ENCODE results near the gene OR10AD1. TPM values are rescaled to one million over a fixed set of nuclear protein-coding genes. Genes with fewer than 3 reads are reported as not detected.

OR10AD1 gene
- total RNA-seq, 3 donors from 2014 or later (not counting 1 experiment from before 2014, with no cell fraction given), result not detected

DNA sequence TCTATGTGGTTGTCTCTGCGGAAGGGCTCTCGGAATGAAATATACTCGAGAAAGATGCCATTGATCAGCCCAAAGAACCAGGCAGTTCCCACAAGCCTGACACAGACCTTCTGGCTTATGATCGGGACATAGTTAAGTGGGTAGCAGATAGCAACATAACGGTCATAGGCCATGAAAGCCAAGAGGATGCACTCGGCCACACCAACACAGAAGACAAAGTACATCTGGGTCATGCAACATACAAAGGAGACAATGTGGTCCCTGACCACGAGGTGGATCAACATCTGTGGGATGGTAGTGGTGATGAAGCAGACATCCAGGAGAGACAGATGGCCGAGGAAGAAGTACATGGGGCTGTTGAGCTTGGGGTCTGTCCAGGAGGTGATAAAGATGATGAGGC is 326 bp downstream of the OR10AD1 start:
- DNase-seq, result no peak
- TF ChIP-seq, protein P1, sequence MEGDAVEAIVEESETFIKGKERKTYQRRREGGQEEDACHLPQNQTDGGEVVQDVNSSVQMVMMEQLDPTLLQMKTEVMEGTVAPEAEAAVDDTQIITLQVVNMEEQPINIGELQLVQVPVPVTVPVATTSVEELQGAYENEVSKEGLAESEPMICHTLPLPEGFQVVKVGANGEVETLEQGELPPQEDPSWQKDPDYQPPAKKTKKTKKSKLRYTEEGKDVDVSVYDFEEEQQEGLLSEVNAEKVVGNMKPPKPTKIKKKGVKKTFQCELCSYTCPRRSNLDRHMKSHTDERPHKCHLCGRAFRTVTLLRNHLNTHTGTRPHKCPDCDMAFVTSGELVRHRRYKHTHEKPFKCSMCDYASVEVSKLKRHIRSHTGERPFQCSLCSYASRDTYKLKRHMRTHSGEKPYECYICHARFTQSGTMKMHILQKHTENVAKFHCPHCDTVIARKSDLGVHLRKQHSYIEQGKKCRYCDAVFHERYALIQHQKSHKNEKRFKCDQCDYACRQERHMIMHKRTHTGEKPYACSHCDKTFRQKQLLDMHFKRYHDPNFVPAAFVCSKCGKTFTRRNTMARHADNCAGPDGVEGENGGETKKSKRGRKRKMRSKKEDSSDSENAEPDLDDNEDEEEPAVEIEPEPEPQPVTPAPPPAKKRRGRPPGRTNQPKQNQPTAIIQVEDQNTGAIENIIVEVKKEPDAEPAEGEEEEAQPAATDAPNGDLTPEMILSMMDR (IDR thresholded peaks at IDR 0.05), result no peak
- no peak overlapping the region for H3K27ac Mint-ChIP-seq
- Histone ChIP-seq H3K4me1 (ENCODE audit: control insufficient read depth, insufficient read depth, low read length) (peaks cover 27% of the 10 kb centered on the region), H3K27me3 (ENCODE audit: control insufficient read depth, insufficient read depth, low read length) (no peaks in the 10 kb centered on the region), H3K9me3 (ENCODE audit: control insufficient read depth, insufficient read depth, low read length) (peaks cover 10% of the 10 kb centered on the region), H3K36me3 (ENCODE audit: control insufficient read depth, insufficient read depth, low read length) (no peaks in the 10 kb centered on the region), H3K4me3 (ENCODE audit: low read length) (no peak overlapping the region), H3K27ac (ENCODE audit: low read length) (no peak overlapping the region)
- intact Hi-C loops (cut with micrococcal nuclease), result no loop called here
- no peak overlapping the region for H3K4me3 Mint-ChIP-seq
- WGBS (ENCODE audit: insufficient coverage), result 96% methylated on average over 8 of the region's 8 CpGs
- peaks cover 41 to 50% of the 10 kb centered on the region in 2 donors for H3K4me1 Mint-ChIP-seq
- H3K36me3 Mint-ChIP-seq, result peaks cover 48% of the 10 kb centered on the region
- no peak for ATAC-seq
- no peaks in the 10 kb centered on the region for H3K27me3 Mint-ChIP-seq (ENCODE audit: low read depth in 2 of 2)
- peaks cover 12% of the 10 kb centered on the region in 2 donors for H3K9me3 Mint-ChIP-seq

DNA sequence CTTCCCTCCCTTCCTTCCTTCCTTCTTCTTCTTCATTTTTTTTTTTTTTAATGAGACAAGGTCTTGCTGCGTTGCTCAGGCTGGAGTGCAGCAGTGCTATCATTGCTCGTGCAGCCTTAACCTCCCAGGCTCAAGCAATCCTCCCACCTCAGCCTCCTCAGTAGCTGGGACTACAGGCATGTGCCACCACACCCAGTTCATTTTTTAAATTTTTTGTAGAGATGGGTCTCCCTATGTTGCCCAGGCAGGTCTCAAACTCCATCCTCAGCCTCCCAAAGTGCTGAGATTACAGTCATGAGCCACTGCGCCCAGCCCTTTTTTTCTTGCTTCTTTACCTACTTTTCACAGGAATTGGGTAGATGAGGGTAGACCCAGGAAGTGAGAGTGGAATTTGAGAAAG is 1.6 kb downstream of the OR10AD1 start:
- WGBS (ENCODE audit: insufficient coverage), result 86% methylated on average over 2 of the region's 3 CpGs
- Mint-ChIP-seq H3K27ac (peak overlapping the region in 1 of 2 donors; percentile 86), H3K36me3 (peaks cover 35% of the 10 kb centered on the region), H3K27me3 (ENCODE audit: low read depth in 2 of 2) (no peaks in the 10 kb centered on the region), H3K4me3 (peak overlapping the region; percentile 65), H3K4me1 (peaks cover 50 to 56% of the 10 kb centered on the region in 2 donors), H3K9me3 (peaks cover 10 to 12% of the 10 kb centered on the region in 2 donors)
- TF ChIP-seq, protein P1 (IDR thresholded peaks at IDR 0.05), result no peak
- no peaks in the 10 kb centered on the region for H3K27me3 ChIP-seq (ENCODE audit: control insufficient read depth, insufficient read depth, low read length)
- peaks cover 10% of the 10 kb centered on the region for H3K9me3 ChIP-seq (ENCODE audit: control insufficient read depth, insufficient read depth, low read length)
- no peak overlapping the region for H3K27ac ChIP-seq (ENCODE audit: low read length)
- ATAC-seq (no peak), DNase-seq (no peak)
- no peak overlapping the region for H3K4me3 ChIP-seq (ENCODE audit: low read length)
- H3K4me1 ChIP-seq (ENCODE audit: control insufficient read depth, insufficient read depth, low read length), result peaks cover 31% of the 10 kb centered on the region
- intact Hi-C loops (cut with micrococcal nuclease), result no loop called here
- no peaks in the 10 kb centered on the region for H3K36me3 ChIP-seq (ENCODE audit: control insufficient read depth, insufficient read depth, low read length)

DNA sequence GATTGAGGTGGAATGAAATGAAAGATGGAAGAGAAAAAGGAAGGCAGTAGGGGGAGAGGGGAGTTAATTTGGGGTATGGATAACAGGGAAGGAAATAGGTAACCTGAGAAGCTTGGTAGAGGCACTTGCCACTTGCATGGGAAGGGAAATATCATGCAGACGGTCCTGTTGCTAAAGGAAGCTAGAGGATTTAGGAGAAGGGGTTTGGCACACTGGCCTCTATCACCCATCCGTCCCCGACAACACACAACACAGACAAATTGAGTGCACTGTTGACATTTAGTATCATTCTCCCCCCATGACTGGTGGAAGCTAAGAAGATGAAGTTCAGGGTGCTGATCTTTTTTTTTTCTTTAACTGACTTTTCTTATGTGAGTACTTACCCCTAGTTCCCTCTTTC is 2.0 kb downstream of the OR10AD1 start:
- no peak for DNase-seq
- Mint-ChIP-seq H3K27ac (peak overlapping the region; percentile 82 to 86), H3K4me3 (peak overlapping the region; percentile 10), H3K9me3 (peaks cover 10 to 12% of the 10 kb centered on the region in 2 donors), H3K36me3 (peaks cover 32% of the 10 kb centered on the region), H3K27me3 (ENCODE audit: low read depth in 2 of 2) (no peaks in the 10 kb centered on the region), H3K4me1 (peaks cover 50 to 56% of the 10 kb centered on the region in 2 donors)
- WGBS (ENCODE audit: insufficient coverage), result 83% methylated on average over 1 of the region's 3 CpGs
- no peak for ATAC-seq
- no peak overlapping the region for H3K4me3 ChIP-seq (ENCODE audit: low read length)
- intact Hi-C loops (cut with micrococcal nuclease), result no loop called here
- H3K27me3 ChIP-seq (ENCODE audit: control insufficient read depth, insufficient read depth, low read length), result no peaks in the 10 kb centered on the region
- peaks cover 31% of the 10 kb centered on the region for H3K4me1 ChIP-seq (ENCODE audit: control insufficient read depth, insufficient read depth, low read length)
- TF ChIP-seq, protein P1 (IDR thresholded peaks at IDR 0.05), result no peak
- H3K36me3 ChIP-seq (ENCODE audit: control insufficient read depth, insufficient read depth, low read length), result no peaks in the 10 kb centered on the region
- peak overlapping the region; percentile 4 for H3K27ac ChIP-seq (ENCODE audit: low read length)
- peaks cover 10% of the 10 kb centered on the region for H3K9me3 ChIP-seq (ENCODE audit: control insufficient read depth, insufficient read depth, low read length)

DNA sequence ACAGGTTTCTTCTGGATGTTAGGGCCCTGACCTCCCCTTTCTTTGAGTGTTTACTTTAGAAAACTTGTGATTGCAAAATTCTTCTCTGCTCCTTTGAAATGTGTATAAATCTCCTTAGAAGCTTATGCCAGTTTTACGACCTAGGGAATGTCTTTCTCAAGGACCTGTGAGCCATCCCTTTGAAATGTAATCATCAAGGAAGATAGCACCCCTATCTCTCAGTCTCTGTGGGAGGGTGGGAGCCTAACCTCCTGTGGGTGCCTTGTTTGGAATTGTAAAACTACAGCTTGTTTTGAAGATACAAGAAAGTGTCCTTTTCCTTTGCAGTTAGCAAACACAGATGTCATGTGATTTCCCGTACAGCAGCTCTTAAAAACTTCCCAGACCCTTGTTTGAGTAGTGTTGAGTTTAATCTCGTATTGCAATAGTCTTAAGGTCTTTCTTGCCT is 3.3 kb downstream of the OR10AD1 start:
- TF ChIP-seq, protein P1 (IDR thresholded peaks at IDR 0.05), result no peak
- peaks cover 31% of the 10 kb centered on the region for H3K4me1 ChIP-seq (ENCODE audit: control insufficient read depth, insufficient read depth, low read length)
- no peaks in the 10 kb centered on the region for H3K27me3 ChIP-seq (ENCODE audit: control insufficient read depth, insufficient read depth, low read length)
- peak overlapping the region; percentile 26 for H3K27ac ChIP-seq (ENCODE audit: low read length)
- H3K9me3 ChIP-seq (ENCODE audit: control insufficient read depth, insufficient read depth, low read length), result peaks cover 3% of the 10 kb centered on the region
- Mint-ChIP-seq H3K4me3 (peak overlapping the region; percentile 90), H3K4me1 (peaks cover 50 to 56% of the 10 kb centered on the region in 2 donors), H3K27ac (peak overlapping the region; percentile 82 to 86), H3K36me3 (peaks cover 28% of the 10 kb centered on the region), H3K9me3 (peaks cover 10 to 12% of the 10 kb centered on the region in 2 donors), H3K27me3 (ENCODE audit: low read depth in 2 of 2) (peaks cover 5% of the 10 kb centered on the region in 2 donors)
- no peaks in the 10 kb centered on the region for H3K36me3 ChIP-seq (ENCODE audit: control insufficient read depth, insufficient read depth, low read length)
- no peak overlapping the region for H3K4me3 ChIP-seq (ENCODE audit: low read length)
- 47% methylated on average over 3 of the region's 3 CpGs for WGBS (ENCODE audit: insufficient coverage)
- no peak for ATAC-seq
- peak in 1 of 2 donors; percentile 57 for DNase-seq
- intact Hi-C loops (cut with micrococcal nuclease), result no loop called here
